Airway epithelial cell (primary cell): ENCODE measurements around the gene CIAPIN1. TPM values are rescaled to one million over a fixed set of nuclear protein-coding genes. Genes with fewer than 3 reads are reported as not detected.

Experiments
- total RNA-seq: library from RNA; depleted of rRNA; stranded (reverse); fragments of >200 nt; gene quantifications from 2 replicates; pipeline ENCODE4 v1.2.3, GENCODE V29; 2015

The CIAPIN1 gene
- 45.3 and 51.7 TPM in 2 replicates for total RNA-seq

DNA sequence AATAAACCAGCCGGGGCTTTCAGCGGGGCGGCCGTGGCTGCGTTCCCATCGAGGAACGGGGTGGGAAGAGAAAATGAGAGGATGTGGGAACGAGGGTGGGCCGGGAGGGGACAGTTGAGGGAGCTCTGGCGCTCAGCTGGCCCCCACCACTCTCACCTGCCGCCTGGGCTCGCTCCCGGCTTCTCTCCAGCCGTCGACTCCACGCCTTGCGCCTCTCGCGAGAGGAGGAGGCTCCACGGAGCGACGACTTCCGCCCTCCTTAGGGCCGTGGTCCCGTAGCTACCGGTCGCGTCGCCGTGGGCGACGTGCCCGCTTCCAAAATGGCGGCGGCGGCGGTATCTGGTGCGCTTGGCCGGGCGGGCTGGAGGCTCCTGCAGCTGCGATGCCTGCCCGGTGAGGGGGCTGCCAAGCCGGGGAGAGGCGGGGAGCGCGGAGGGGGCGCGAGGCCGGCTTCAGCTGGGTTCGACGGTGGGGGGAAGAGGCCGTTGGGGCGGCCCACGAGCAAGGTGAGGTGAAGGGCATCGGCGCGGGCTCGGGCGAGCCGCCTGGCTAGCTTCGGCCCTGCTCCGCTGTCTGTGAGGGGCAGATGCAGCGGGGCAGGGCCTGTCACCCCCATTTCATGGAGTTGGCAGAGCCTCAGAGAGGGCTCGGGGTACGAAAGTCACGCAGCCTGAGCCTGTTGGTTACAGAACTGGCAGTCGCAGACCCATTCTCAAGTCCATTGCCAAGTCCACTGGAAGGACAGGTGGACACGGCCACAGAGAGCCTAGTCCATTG is at the start of gene CIAPIN1, which contains the start of gene COQ9:
Gene CIAPIN1 (minus strand): TSS at position 200 of the 777 bp plus-strand sequence. CDS start 6,457 bp downstream, outside the sequence.
Gene COQ9 (plus strand): TSS at position 294 of the 777 bp plus-strand sequence. CDS start 27 bp downstream, at position 321.

DNA sequence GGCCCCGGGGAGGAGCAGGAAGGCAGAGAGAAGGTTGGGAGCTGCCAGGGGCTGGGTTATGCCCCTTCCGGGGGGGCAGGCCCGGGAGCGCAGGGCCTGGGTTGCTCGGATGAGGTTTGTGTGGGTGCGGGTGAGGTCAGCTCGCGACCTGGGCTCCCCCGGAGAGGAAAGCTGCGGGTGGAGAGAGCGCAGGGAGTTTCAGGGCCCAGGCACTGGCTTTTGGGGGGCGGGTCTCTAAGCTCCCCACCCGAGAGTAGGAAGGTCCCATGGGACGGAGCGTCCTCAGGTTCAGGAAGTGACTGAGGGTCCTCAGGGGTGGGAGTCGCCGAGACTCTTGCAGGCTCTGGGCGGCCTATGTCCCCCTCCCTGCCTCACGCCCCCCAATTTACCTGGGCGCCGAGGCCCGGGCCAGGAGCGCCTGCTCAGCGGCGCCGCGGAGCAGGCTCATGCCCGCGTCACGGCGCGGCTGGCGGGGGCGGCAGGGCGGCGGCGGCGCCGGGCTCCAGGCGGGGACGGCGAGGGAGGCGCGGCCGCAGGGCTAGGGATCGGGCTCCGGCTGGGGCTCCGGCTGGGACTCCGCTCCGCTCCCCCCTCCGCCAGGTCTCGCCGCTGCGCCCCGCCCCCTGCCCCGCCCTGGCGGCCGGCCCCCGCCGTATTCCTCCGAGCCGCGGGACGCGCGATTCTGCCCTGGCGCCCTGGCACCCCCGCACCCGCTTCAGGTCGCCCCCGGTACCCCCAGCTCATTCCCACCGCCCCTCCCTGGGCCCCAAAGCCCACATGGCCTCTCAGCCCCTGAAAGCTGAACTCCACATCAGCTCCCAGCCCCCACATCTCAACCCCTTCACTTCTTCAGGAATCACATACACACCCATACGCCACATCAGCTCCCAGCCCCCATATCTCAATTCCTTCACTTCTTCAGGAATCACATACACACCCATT is 39.0 kb upstream of the CIAPIN1 start, which contains the start of gene DOK4:
Gene DOK4 (minus strand): TSS at position 578 of the 942 bp plus-strand sequence. CDS start 6,986 bp downstream, outside the sequence.

DNA sequence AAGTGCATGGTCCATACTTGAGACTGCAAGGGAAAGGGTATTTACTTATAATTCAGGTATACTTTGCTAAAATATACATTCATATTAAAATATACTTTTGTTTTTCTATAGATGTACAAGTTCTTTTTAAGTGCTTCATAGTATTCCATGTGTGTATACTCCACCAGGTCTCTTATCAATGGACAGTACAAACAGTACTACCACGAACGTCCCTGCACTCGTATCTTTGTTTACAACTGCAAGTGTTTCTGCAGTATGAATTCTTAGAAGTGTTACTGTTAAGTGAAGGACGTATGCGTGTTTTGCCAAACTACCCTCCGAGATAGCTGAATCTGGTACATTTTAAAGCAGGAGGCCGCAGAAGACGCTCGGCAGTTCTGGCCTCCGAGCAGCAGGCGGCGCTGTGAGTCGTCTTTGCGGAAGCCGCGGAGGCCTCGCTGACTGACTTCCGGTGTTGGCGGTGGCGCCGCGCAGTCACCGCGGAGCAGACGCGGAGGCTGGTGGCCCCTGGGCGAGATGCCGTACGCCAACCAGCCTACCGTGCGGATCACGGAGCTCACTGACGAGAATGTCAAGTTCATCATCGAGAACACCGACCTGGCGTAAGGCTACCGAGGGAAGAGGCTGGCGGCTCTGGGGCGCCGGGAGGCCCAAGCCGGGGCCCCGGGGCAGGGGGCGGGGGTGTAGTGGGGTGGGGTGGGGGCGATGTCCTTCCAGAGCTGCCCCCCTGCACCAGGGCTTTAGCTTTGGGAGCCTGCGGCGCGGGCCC is 15.2 kb upstream of the CIAPIN1 start, which contains the start of gene POLR2C:
Gene POLR2C (plus strand): TSS at position 471 of the 769 bp plus-strand sequence. CDS start 46 bp downstream, at position 517.

DNA sequence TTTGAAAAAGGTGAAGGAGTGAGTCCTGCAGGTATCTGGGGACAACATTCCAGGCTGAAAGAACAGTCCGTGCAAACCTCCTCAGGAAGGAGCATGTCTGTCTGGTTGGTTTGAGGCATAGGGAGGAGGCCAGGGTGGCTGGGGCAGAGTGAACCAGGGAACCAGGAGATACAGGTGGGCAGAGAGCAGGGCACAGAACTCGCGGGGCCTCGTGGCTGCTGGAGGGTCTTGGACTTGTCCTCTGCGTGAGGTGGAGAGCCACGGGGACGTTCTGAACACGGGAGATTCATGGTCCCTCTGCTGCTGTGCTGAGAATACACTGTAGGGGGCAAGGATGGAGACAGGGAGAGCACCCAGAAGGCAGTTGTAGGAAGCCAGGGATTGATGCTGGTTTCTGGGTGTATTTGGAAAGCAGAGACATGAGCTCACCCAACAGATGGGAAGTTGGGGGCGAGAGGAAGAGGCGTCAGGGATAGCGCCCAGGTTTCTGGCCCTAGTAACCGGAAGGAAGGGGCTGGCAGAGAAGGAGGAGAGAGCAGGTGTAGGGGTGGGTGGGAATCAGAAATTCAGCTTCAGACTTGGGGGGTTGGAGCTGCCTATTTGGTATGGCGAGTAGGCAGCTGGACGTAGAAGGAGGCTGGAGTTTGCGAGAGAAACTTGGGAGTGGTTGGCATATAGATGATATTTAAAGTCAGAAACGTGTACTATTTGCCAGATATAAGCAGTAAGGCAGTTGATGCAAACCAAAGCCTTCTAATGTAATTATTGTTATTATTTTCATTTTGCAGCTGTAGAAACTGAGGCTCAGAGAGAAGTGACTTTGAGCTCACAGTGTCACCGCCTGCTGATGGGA is 43.0 kb downstream of the CIAPIN1 start, which contains the start of gene CCL17:
Gene CCL17 (plus strand): TSS at position 803 of the 853 bp plus-strand sequence. CDS start 9,166 bp downstream, outside the sequence.

Other genes with a start within 250 kb of the CIAPIN1 start
- gene ARL2BP, start 202.1 kb downstream of the CIAPIN1 start, total RNA-seq: 67.3 and 73.6 TPM in 2 replicates
- 7.5 and 8.6 TPM in 2 replicates for gene PLLP, start 162.7 kb downstream of the CIAPIN1 start, total RNA-seq
- 0.35 TPM in 1 of 2 replicates, not detected in the other for gene CCL22, start 88.6 kb downstream of the CIAPIN1 start, total RNA-seq
- 6.7 and 9.9 TPM in 2 replicates for gene CX3CL1, start 74.9 kb downstream of the CIAPIN1 start, total RNA-seq
- not detected in 2 replicates for gene CCL17, start 42.6 kb downstream of the CIAPIN1 start, total RNA-seq
- 38.3 and 48.1 TPM in 2 replicates for gene COQ9, start 94 bp upstream of the CIAPIN1 start, total RNA-seq
- 82.1 and 107 TPM in 2 replicates for gene POLR2C, start 15.3 kb upstream of the CIAPIN1 start, total RNA-seq
- gene DOK4, start 39.1 kb upstream of the CIAPIN1 start, total RNA-seq: 12.7 and 14.5 TPM in 2 replicates
- gene CCDC102A, start 89.2 kb upstream of the CIAPIN1 start, total RNA-seq: 5.4 and 5.8 TPM in 2 replicates
- not detected in 2 replicates for gene ADGRG5, start 95.3 kb upstream of the CIAPIN1 start, total RNA-seq
- gene ADGRG1, start 181.2 kb upstream of the CIAPIN1 start, total RNA-seq: 66.5 and 85.0 TPM in 2 replicates
- not detected in 2 replicates for gene ADGRG3, start 220.9 kb upstream of the CIAPIN1 start, total RNA-seq
- gene DRC7, start 247.4 kb upstream of the CIAPIN1 start, total RNA-seq: not detected in 2 replicates